Hematopoietic multipotent progenitor cell treated with erythropoietin and hydrocortisone succinate and interleukin-3 and kit ligand, for 6 days (in vitro differentiated cells): ENCODE results near the gene MED12L.
"Not testable (repeated sequence)": the region's sequence is repeated elsewhere in the genome, so short reads cannot be mapped to it uniquely, and the experiment has no call there.

Experiments
- DNase-seq: peaks from one replicate; pipeline ENCODE4 v3.0.0-alpha.2; 2015

The MED12L gene

GRCh38 chr3:151085227-151085888 lies at the start of gene MED12L:
Gene MED12L (plus strand): TSS chr3:151085664. CDS start chr3:151086927, 1,263 bp downstream.
- peak; percentile 89 for DNase-seq

GRCh38 chr3:151037746-151038477 lies 47.6 kb upstream of the MED12L start:
- DNase-seq = no peak

- no peak for DNase-seq
Observed at GRCh38 chr3:151044706-151045105, 40.8 kb upstream of the MED12L start.

DNA sequence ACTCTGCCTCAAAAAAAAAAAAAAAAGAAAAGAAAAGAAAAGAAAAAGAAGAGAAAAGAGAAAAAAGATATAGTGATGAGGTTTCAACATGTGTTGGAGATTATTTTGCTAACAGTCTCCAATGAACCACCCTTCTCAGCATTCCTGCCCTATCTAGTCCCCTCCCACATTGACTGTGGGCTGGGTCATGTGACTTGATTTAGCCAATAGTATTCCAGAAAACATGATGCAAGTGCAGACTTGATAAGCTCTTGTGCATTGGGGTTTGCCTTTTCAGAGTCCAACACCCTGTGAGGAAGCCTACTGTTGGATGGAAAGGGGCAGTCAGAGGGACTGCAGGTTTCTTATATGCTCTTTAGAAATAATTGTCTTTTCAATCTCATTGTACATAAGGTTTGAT lies 37.8 kb upstream of the MED12L start:
- peak; percentile 63 for DNase-seq

- no peak for DNase-seq
Observed at GRCh38 chr3:151051533-151051932, 33.9 kb upstream of the MED12L start.

GRCh38 chr3:151052346-151052745 lies 33.1 kb upstream of the MED12L start:
- DNase-seq = no peak

- no peak for DNase-seq
Observed at GRCh38 chr3:151052756-151053155, 32.7 kb upstream of the MED12L start.

DNA sequence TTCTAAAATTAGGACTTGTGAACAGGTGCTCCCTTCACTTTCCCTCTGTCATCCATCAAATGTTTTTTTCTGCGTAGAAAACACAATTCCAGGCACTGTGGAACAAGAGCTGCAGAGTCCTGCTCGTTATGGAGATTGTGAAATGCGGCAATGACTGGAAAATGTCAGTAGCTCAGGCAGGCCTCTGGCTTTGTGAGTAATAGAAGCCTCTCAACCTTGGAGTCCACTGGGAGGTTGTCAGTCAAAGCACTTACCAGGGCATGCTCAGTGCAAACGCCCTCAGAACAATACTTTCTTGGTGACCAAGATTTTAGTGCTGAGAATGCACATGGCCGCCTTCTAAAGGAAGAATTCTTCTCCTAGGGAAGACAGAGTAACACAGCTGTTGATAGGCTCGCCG lies 26.7 kb upstream of the MED12L start:
- no peak for DNase-seq

- DNase-seq = no peak
Observed at GRCh38 chr3:151062611-151063010, 22.9 kb upstream of the MED12L start.

- DNase-seq = peak; percentile 86
Observed at GRCh38 chr3:151067158-151067557, 18.3 kb upstream of the MED12L start.

DNA sequence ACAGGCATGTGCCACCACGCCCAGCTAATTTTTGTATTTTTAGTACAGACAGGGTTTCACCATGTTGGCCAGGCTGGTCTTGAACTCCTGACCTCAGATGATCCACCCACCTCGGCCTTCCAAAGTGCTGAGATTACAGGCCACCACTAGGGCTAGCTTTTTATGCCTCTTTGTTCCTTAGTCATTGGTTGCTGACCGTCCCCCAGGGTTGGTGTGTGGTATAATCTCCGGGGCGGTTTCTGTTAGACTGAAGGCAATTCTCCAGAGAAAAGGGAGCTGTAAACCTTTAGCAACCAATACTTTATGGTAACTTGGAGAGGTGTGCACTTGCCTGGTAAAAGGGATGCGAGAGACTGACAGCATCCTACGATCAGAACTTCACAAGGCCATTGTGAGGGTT lies 12.6 kb upstream of the MED12L start:
- not testable (repeated sequence) for DNase-seq

DNA sequence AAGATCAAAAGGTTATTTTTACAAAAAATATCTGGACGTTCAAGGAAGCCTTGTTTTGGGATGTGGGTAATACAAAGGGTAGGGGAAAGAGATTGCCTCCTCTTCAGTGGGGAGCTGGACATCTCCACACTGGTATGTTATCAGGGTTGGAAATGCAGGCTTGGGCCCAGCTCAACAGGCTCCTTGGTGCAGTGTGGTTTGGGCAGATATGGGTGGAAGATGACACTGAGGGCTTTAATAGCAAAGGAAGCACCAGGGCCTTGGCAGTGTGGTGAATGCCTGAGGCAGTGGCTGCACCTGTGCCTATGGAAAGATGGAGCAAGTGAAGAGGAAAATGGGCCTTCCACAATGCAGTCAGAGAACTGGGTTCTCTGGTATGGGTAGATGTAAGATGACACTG lies 11.2 kb upstream of the MED12L start:
- peak; percentile 86 for DNase-seq

DNA sequence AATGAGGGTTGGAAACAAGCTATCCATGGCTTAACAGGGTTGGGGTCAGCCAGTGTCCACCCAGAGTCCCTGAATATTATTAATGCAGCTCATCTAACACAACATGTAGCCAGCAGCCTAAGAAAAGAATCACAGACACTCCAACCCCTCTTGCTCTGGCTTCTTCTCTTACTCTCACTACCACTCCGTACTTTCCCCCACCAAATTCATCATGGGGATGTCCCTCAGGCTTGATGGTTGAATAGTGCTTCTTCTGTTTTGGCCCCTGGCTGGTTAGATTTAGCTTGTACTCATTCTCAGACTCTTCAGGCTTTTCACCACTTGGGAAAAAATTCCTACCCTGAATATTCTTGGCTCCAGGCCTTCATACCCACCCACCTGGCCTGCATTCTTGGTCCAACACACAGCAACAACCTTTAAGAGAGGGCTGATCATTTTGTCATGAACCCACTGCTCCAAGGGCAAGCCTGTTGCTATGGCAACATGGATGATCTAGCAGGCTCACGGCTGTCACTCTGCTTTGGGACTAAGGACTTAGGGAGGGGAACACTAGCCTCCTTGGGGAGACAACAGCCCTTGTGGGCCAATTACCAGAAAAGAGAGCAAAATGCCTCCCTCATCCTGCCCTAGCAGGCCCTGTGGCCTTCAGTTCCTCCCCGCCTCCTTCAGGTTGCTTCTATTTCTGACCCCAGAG lies 9.4 kb upstream of the MED12L start:
- no peak for DNase-seq

GRCh38 chr3:151076626-151077025 lies 8.8 kb upstream of the MED12L start:
- DNase-seq = no peak

GRCh38 chr3:151081082-151081481 lies 4.4 kb upstream of the MED12L start:
- DNase-seq = not testable (repeated sequence)

- no peak for DNase-seq
Observed at GRCh38 chr3:151082880-151083838, 2.3 kb upstream of the MED12L start.

GRCh38 chr3:151084893-151085226 lies 604 bp upstream of the MED12L start:
- DNase-seq = no peak

DNA sequence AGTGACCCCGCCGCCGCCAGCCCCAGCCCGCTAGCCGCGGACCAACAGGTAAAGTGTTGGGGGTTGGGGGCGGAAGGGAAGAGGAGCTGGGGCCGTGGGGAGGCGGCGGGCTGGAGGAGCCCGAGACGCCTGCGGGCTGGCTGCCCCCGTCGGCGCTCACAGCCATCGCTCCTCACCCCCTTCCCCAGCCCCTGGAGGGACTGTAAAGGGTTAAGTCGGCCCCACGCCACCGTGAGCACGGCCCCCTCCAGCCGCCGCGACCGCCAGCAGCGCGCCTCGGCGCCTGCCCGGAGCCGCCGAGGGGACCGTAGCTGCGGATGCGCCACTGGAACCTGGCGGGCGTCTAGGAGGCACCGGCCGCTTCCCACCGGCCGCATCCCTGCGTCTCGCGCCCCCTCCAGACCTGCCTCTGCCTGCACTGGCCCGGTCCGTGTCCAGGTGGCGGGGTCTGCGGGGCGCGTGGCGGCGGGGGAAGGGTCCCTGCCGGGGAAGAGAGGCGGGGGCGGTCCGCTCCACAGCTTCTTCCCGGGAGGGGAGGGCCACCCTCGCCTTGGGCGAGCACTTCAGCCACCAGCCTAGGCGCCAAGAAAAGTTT lies 522 bp downstream of the MED12L start:
- peak; percentile 43 for DNase-seq

- peak; percentile 94 for DNase-seq
Observed at GRCh38 chr3:151086484-151087456, 1.3 kb downstream of the MED12L start.

- peak; percentile 29 for DNase-seq
Observed at GRCh38 chr3:151087648-151088047, 2.2 kb downstream of the MED12L start.

GRCh38 chr3:151091685-151092345 lies 6.4 kb downstream of the MED12L start:
- DNase-seq = no peak
